Rectal smooth muscle tissue (tissue), 1 donor: Measurements from ENCODE around the gene SPACA9.

Experiments used
- H3K27ac ChIP-seq: one replicate; pipeline ENCODE4 v1.7.0; 2013; ENCODE audit warnings: low read depth, low read length, inconsistent platforms
- H3K27me3 ChIP-seq: one replicate; pipeline ENCODE4 v1.7.0; 2013; ENCODE audit warnings: low read length; ENCODE audit not compliant: control insufficient read depth, insufficient read depth
- H3K36me3 ChIP-seq: one replicate; pipeline ENCODE4 v1.7.0; 2013; ENCODE audit warnings: low read length; ENCODE audit not compliant: control insufficient read depth, insufficient read depth
- H3K4me1 ChIP-seq: one replicate; pipeline ENCODE4 v1.7.0; 2013; ENCODE audit warnings: low read length; ENCODE audit not compliant: control insufficient read depth, insufficient read depth
- H3K4me3 ChIP-seq: one replicate; pipeline ENCODE4 v1.7.0; 2013; ENCODE audit warnings: low read length
- H3K9ac ChIP-seq: one replicate; pipeline ENCODE4 v1.7.0; 2013; ENCODE audit warnings: low read length

SPACA9 gene

GRCh38 chr9:132869266-132869665 is 9.4 kb upstream of the SPACA9 start:
- Histone ChIP-seq H3K9ac (no peak overlapping the region), H3K4me1 (no peaks in the 10 kb centered on the region), H3K4me3 (no peak overlapping the region), H3K36me3 (no peaks in the 10 kb centered on the region), H3K27ac (no peak overlapping the region), H3K27me3 (no peaks in the 10 kb centered on the region)

DNA sequence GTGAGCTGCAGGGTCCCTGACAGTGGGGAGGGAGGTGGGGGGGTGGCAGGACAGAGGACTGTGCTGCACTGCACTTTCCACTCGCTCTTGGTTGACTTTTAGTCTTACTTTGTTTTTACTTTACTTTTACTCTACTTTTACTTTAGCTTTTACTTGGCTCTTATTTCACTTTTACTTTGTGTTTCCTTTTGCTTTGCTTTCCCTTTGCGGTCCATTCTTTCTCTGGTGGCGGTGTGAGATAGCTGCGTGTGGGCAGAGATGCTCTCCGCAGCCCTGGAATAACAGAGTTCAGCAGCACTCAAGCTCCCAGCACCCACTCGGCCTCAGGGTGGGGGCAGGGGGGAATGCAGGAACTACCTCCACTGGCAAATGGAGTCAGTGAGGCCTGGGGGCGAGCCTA is 5.3 kb upstream of the SPACA9 start:
- Histone ChIP-seq H3K4me3 (no peak overlapping the region), H3K4me1 (no peaks in the 10 kb centered on the region), H3K9ac (no peak overlapping the region), H3K36me3 (no peaks in the 10 kb centered on the region), H3K27ac (no peak overlapping the region), H3K27me3 (no peaks in the 10 kb centered on the region)

DNA sequence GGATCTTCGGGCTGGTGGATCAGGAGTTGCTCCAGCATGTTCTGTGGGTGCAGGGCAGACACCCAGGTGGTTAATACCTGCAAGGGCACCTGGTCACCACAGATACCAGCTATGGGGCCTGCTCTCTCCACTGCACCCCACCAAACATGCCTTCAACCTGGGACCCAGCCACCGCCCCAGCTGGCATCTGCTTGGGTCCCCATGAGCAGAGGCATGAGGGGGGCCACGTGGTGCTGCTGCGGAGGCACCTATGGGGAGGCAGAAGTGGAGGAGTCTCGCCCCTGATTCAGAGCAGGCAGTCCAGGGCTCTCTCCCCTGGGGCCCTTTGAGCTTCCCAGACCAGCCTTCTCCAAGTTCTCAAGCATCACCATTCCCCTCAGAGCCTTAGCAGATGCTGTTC is 3.5 kb upstream of the SPACA9 start:
- no peak overlapping the region for H3K27ac ChIP-seq
- H3K4me3 ChIP-seq, result no peak overlapping the region
- H3K27me3 ChIP-seq, result no peaks in the 10 kb centered on the region
- no peaks in the 10 kb centered on the region for H3K4me1 ChIP-seq
- no peak overlapping the region for H3K9ac ChIP-seq
- no peaks in the 10 kb centered on the region for H3K36me3 ChIP-seq

DNA sequence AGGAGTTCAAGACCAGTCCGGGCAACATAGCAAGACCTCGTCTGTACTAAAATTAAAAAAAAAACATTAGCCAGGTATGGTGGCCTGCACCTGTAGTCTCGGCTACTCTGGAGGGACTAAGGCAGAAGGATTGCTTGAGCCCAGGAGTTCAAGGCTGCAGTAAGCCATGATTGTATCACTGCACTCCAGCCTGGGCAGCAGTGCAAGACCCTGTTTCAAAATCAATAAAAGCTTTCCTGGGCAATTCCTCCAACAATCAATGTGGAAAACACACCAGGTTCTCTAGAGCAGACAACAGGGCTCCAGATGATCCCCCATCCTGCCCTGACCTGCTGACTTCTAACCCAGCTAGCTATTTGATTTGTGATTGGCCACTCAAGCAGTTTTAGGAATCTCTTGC is 1.8 kb upstream of the SPACA9 start:
- no peak overlapping the region for H3K4me3 ChIP-seq
- H3K4me1 ChIP-seq, result no peaks in the 10 kb centered on the region

DNA sequence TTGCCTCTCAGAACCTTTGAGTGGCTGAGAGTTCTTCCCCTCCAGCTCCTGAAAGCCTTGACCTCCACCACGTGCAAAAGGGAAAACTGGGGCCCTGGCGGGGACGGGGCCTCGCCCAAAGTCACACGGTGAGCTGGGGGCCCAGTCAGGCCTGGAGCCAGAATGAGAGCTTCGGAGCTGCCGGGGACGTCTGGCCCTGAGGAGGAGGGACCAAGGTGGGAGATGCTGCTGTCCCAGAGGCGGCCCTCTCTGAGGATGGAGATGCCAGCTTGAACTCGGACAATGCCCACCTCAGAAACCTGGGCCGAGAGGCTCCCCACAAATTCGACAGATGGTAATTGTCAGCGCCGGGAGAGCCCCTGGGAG is 1.3 kb upstream of the SPACA9 start:
- peak overlapping the region; percentile 86 for H3K4me3 ChIP-seq
- no peaks in the 10 kb centered on the region for H3K36me3 ChIP-seq
- no peak overlapping the region for H3K9ac ChIP-seq
- H3K4me1 ChIP-seq, result no peaks in the 10 kb centered on the region
- H3K27ac ChIP-seq, result no peak overlapping the region
- no peaks in the 10 kb centered on the region for H3K27me3 ChIP-seq

More for the DNA sequence above, 1.8 kb upstream of the SPACA9 start:
- H3K27ac ChIP-seq, result no peak overlapping the region
- no peak overlapping the region for H3K9ac ChIP-seq
- no peaks in the 10 kb centered on the region for H3K36me3 ChIP-seq
- no peaks in the 10 kb centered on the region for H3K27me3 ChIP-seq

DNA sequence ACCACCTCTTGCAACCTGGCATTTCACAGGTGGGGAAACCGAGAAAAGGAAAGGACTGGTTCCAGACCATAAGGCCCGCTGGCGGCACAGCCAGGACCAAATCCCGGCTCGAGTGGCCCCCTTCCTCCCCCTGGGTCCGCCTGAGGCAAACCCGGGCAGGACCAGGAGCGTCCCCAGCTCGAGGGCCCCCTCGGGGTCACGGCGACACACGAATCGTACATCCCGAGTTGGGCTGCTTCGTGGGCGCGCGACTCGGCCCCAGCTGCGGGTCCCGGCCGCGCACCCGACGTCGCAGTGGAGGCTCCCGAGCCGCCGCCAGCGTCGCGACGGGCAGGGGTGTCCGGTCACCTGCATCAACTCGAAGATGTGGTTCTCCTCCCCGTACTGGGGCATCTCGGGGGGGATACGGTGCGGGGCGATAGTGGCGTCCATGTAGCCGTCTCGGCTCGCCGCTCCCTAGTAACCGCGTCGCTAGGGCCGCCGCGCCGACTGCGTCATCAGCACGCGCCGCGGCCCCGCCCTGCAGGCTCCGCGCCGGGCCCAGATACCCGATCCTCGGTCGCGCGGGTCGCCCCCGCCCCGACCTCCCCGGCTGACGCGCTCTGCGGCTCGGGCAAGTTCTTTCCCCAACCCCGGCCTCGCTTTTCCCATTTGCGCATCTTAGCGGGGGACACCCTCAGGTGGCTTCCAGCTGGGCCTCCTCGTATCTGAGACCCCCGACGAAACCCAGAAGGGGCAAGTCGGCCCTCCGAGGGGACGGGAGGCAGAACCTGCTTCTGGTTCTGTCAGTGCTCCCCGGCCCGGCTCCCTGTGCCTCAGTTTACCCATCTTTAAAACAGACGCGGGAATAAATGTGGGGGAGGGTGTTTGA is 639 bp upstream of the SPACA9 start, which contains the start of gene AK8:
AK8 (minus strand) TSS at position 461 of the 871 bp plus-strand sequence; CDS start at position 432, 29 bp downstream.
- Histone ChIP-seq H3K9ac (peak within 1 kb of the TSS; percentile 90), H3K4me3 (peak within 1 kb of the TSS; percentile 86), H3K27me3 (no peaks in the 10 kb centered on the region), H3K4me1 (no peaks in the 10 kb centered on the region), H3K27ac (peak within 1 kb of the TSS; percentile 91), H3K36me3 (no peaks in the 10 kb centered on the region)

DNA sequence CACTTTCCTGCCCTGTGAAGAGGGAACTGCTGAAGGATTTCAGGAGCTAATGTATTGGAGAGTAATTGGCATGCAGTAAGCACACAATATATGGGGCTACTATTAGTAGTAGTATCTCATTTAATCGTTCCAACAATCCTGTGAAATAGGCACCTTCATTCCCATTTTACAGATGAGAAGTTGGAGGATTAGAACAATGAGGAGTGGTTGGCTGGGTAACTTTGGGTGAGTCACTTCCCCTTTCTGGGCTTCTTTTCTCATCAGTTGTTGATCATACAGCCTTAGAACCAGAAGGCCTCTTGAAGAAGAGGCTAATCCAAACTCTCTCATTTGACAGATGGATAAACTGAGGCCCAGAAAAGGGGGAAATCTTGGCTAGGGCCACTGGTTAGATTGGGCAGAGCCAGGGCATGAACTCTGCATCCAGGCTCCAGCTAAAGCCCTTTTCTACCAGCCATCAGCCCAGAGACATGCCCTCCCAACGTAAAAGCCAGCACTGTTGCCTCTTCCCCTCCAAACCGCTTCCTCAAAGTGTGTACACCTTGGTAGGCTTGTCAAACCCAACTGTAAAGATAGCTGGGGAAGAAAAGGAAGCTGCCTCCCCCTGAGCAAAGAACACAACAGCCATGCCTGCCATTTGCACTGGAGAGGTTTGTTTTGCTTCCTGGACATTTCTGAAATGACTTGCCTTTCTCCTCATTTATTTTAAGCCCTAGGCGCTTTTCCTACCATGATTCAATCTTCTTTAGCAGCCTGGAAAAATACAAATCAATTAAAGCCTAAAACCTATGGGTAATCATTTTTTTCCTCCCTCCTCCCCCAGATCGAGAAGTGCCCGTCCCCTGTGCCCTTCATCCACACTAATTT is 992 bp downstream of the SPACA9 start:
- Histone ChIP-seq H3K4me1 (no peaks in the 10 kb centered on the region), H3K9ac (no peak overlapping the region), H3K27ac (peak overlapping the region; percentile 91), H3K36me3 (no peaks in the 10 kb centered on the region), H3K27me3 (no peaks in the 10 kb centered on the region), H3K4me3 (no peak overlapping the region)

DNA sequence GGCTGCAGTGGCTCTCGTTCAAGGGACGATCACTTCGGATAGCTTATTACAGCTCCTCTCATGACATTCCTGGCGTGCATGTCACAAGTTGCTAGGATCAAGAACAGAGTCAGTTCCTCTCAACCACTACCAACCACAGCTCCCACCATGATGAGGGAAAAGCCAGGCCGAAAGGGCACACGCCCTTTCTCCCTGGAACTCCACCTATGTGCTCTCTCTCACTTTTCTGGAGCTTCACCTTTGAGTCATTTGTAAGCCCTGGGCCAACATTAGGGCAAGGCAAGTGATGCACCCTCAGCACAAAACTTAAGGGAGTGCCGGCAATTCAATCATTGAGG is 1.6 kb downstream of the SPACA9 start:
- Histone ChIP-seq H3K27ac (no peak overlapping the region), H3K27me3 (no peaks in the 10 kb centered on the region), H3K36me3 (no peaks in the 10 kb centered on the region), H3K4me3 (no peak overlapping the region), H3K4me1 (no peaks in the 10 kb centered on the region), H3K9ac (no peak overlapping the region)

DNA sequence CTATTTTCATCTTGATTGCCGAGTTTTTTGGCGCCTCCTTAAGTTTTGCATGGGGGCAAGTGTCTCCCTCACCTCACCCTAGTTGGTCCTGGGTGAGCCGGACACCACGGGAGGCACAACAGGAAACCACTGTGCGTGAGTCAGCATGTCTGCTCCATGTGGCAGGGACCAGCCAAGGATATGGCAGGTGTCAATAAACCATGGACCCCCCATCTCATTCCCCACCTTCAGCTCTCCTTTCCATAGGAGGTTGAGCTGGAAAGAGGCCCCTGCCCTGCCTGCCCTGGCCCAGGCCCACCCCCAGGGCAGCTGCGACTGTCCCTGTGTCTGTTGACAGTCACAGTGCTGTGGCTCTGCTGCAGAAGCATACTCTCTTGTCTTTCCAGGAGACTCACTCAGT is 3.1 kb downstream of the SPACA9 start:
- Histone ChIP-seq H3K4me3 (no peak overlapping the region), H3K27me3 (no peaks in the 10 kb centered on the region), H3K4me1 (no peaks in the 10 kb centered on the region), H3K27ac (no peak overlapping the region), H3K9ac (no peak overlapping the region), H3K36me3 (no peaks in the 10 kb centered on the region)

GRCh38 chr9:132882616-132883015 is 3.9 kb downstream of the SPACA9 start:
- Histone ChIP-seq H3K27me3 (no peaks in the 10 kb centered on the region), H3K36me3 (no peaks in the 10 kb centered on the region), H3K4me1 (no peaks in the 10 kb centered on the region), H3K9ac (no peak overlapping the region), H3K4me3 (no peak overlapping the region), H3K27ac (no peak overlapping the region)

DNA sequence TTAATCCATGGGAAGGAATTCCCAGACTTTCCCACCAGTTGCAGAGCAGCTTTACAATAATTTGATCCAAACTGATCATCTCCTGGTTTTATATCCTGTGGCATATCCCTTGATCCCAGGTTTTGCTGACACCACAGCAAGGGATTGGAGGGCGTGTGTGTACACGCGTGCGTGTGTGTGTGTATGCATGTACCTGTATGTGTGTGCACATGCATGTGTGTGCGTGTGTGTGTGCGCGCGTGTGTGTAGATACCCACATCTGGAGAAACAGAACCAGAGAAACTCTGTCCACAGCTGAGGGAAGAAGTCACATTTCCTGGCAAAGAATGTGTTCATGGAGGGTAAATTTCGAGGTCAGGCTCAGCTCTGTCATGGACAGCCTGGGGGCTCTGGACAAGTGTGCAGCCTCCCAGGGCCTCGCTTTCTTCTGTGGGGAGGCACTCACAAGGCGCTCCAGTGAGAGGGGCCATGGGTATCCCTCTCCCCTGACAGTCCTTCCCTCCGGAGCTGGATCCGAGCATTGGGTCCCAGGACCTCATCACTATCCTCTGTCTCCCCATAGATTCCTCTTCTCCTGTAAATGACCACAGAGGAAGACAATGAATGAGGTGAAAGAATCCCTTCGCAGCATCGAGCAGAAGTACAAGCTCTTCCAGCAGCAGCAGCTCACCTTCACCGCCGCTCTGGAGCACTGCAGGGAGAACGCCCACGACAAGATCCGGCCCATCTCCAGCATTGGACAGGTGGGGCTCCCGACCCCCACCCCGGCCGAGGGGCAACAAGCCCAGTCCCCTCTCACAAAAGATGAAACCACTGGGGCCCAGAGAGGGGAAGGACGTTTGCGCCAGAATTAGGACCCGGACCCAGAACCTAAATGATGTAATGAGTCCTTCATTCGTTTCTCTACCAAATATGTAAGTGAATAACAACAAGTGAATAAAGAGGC is 4.9 kb downstream of the SPACA9 start:
- Histone ChIP-seq H3K27me3 (no peaks in the 10 kb centered on the region), H3K36me3 (peaks cover 2% of the 10 kb centered on the region), H3K4me1 (no peaks in the 10 kb centered on the region), H3K4me3 (no peak overlapping the region), H3K27ac (no peak overlapping the region), H3K9ac (no peak overlapping the region)
